H1 (cell line): Measurements from ENCODE around the gene SCART1.

Experiments
- CEBPB ChIP-seq: IDR thresholded peaks from 2 replicates; pipeline ENCODE4 v1.6.1; 2012; ENCODE audit warnings: low read depth, low read length
- TAF7 ChIP-seq: optimal IDR thresholded peaks from 2 replicates; pipeline ENCODE3; 2011; ENCODE audit warnings: low read depth, mild to moderate bottlenecking, inconsistent platforms, low read length, moderate library complexity, borderline replicate concordance
- YY1 ChIP-seq: IDR thresholded peaks from 2 replicates; pipeline ENCODE4 v1.6.1; 2011; ENCODE audit warnings: low read depth, mild to moderate bottlenecking, low read length
- TF ChIP-seq, protein P1 (sequence below), 3 experiments: IDR thresholded peaks; 1 replicate in 2 of 3; 2 replicates in 1 of 3; pipeline versions ENCODE4 v1.5.1 to v1.6.1; 2011; ENCODE audit warnings: low read length in 3 of 3, mild to moderate bottlenecking in 3 of 3, inconsistent platforms in 2 of 3, low read depth in 1 of 3, moderate library complexity in 1 of 3; ENCODE audit not compliant: insufficient read depth in 1 of 3; ENCODE audit errors: control extremely low read depth in 1 of 3

DNA sequence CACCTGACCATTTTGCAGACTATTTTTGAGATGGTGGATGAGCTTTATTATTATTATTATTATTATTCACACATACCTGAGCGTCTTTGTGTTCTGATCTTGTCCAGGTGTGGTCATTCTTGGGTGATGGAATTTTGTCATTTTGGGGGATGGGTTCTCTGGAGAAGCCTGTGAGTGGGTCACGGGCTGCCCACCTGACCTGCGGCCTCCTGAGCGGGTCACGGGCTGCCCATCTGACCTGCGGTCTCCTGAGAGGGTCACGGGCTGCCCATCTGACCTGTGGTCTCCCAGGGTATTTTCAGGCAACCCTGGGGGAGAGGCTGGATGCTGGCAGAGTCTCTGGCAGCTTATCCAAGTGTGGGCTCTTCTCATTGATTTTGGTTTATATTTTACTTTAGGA, 7.3 kb downstream of the SCART1 start:
- TF ChIP-seq, protein P1, sequence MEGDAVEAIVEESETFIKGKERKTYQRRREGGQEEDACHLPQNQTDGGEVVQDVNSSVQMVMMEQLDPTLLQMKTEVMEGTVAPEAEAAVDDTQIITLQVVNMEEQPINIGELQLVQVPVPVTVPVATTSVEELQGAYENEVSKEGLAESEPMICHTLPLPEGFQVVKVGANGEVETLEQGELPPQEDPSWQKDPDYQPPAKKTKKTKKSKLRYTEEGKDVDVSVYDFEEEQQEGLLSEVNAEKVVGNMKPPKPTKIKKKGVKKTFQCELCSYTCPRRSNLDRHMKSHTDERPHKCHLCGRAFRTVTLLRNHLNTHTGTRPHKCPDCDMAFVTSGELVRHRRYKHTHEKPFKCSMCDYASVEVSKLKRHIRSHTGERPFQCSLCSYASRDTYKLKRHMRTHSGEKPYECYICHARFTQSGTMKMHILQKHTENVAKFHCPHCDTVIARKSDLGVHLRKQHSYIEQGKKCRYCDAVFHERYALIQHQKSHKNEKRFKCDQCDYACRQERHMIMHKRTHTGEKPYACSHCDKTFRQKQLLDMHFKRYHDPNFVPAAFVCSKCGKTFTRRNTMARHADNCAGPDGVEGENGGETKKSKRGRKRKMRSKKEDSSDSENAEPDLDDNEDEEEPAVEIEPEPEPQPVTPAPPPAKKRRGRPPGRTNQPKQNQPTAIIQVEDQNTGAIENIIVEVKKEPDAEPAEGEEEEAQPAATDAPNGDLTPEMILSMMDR (IDR thresholded peaks at IDR 0.05; ENCODE audit: control extremely low read depth in 1 of 3, insufficient read depth in 1 of 3, low read depth in 1 of 3, low read length in 3 of 3), result no peak
- no peak for TF ChIP-seq CEBPB
- no peak for TF ChIP-seq TAF7
- TF ChIP-seq YY1, result no peak
